SU-DHL-6 (cell line): ENCODE data around the gene ADAM12.

Source experiments
- H2AFZ ChIP-seq: fragments of 200-600 bp; sonication (generic); 2 replicates; pipeline ENCODE4 v1.6.1; 2014; ENCODE audit warnings: low read depth, mild to moderate bottlenecking, moderate library complexity, mixed read lengths, antibody characterized with exemption, low read length; ENCODE audit not compliant: severe bottlenecking
- H3F3A ChIP-seq: fragments of 200-600 bp; shearing (Covaris generic); 2 replicates; pipeline ENCODE4 v1.6.0; 2016; ENCODE audit warnings: antibody characterized with exemption, mild to moderate bottlenecking; ENCODE audit not compliant: insufficient read depth
- H3K27ac ChIP-seq: fragments of 200-600 bp; sonication (generic); 2 replicates; pipeline ENCODE4 v1.5.1; 2016; ENCODE audit warnings: low read depth, mild to moderate bottlenecking, low read length, moderate library complexity, mixed read lengths
- H3K27me3 ChIP-seq: fragments of 200-600 bp; sonication (generic), shearing (Covaris generic); 2 replicates; pipeline ENCODE4 v1.6.0; 2014; ENCODE audit warnings: mild to moderate bottlenecking, low read length
- H3K36me3 ChIP-seq: fragments of 200-600 bp; sonication (generic); 2 replicates; pipeline ENCODE4 v1.6.1; 2014; ENCODE audit warnings: mild to moderate bottlenecking, low read length, mixed read lengths
- H3K4me2 ChIP-seq: fragments of 300-600, 200-600 bp; shearing (Covaris generic), sonication (generic); 2 replicates; pipeline ENCODE4 v1.6.0; 2014; ENCODE audit warnings: low read length, low read depth, mild to moderate bottlenecking; ENCODE audit not compliant: poor library complexity, severe bottlenecking
- H3K4me3 ChIP-seq: fragments of 200-600 bp; sonication (generic); 2 replicates; pipeline ENCODE4 v1.5.1; 2014; ENCODE audit warnings: antibody characterized with exemption, low read length, mild to moderate bottlenecking, mixed read lengths; ENCODE audit not compliant: insufficient read depth, poor library complexity, severe bottlenecking
- H3K79me2 ChIP-seq: fragments of 200-600 bp; sonication (generic); 2 replicates; pipeline ENCODE4 v1.6.1; 2014; ENCODE audit warnings: mild to moderate bottlenecking, low read length, moderate library complexity; ENCODE audit not compliant: insufficient read depth
- H3K9ac ChIP-seq: fragments of 200-600 bp; sonication (generic); 2 replicates; pipeline ENCODE4 v1.7.0; 2014; ENCODE audit warnings: mild to moderate bottlenecking, low read length
- H3K9me2 ChIP-seq: fragments of 200-600 bp; sonication (generic); replicated peaks from 2 replicates; pipeline ENCODE4 v1.6.1; 2014; ENCODE audit warnings: low read length; ENCODE audit not compliant: insufficient read depth
- H3K9me3 ChIP-seq: fragments of 200-600 bp; sonication (generic); 2 replicates; pipeline ENCODE4 v1.6.1; 2014; ENCODE audit warnings: low read length, mixed read lengths; ENCODE audit not compliant: insufficient read depth
- H4K20me1 ChIP-seq: fragments of 200-600 bp; sonication (generic); 2 replicates; pipeline ENCODE4 v1.6.1; 2014; ENCODE audit warnings: low read depth, mild to moderate bottlenecking, antibody characterized with exemption, low read length, moderate library complexity, mixed read lengths
- EZH2phosphoT487 ChIP-seq: fragments of 200-600 bp; sonication (generic), shearing (Covaris generic); conservative IDR thresholded peaks from 2 replicates; pipeline ENCODE4 v1.6.1; 2018; ENCODE audit warnings: mild to moderate bottlenecking, antibody characterized with exemption, low read length, moderate library complexity, mixed read lengths
- TF ChIP-seq, protein P1 (sequence below): fragments of 200-600 bp; sonication (generic); IDR thresholded peaks from one replicate; pipeline ENCODE4 v1.5.1; 2017; ENCODE audit warnings: antibody characterized with exemption, mild to moderate bottlenecking, low read length, moderate library complexity; ENCODE audit not compliant: insufficient read depth, poor library complexity, severe bottlenecking

The ADAM12 gene

DNA sequence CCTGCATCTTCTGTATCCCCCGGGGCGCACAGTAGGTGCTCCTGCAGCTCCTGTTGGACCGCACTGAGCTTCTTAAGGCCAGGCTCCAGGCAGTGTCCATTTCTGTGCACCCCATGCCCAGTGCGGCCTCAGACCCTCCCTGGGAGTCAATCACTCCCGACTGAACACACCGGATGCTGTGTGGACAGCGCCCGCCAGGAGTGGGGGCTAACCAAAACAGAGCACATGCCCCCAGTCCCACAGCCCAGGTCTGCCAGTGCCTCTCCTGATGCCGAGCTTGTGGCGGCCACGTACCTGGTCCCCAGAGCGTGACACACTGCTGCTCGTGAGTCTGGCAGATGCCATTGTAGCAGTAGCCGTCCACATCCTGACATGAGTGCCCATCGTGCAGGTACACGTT, 323.8 kb downstream of the ADAM12 start:
- Histone ChIP-seq H3K4me2 (no peak overlapping the region), H3K9me2 (no peaks in the 10 kb centered on the region), H3K27ac (no peak overlapping the region), H3K9ac (no peak overlapping the region), H4K20me1 (no peaks in the 10 kb centered on the region), H3F3A (no peaks in the 10 kb centered on the region), H3K4me3 (no peak overlapping the region), H3K27me3 (no peaks in the 10 kb centered on the region), H3K79me2 (no peaks in the 10 kb centered on the region), H3K36me3 (no peaks in the 10 kb centered on the region), H2AFZ (no peak overlapping the region), H3K9me3 (no peaks in the 10 kb centered on the region)
- TF ChIP-seq, protein P1, sequence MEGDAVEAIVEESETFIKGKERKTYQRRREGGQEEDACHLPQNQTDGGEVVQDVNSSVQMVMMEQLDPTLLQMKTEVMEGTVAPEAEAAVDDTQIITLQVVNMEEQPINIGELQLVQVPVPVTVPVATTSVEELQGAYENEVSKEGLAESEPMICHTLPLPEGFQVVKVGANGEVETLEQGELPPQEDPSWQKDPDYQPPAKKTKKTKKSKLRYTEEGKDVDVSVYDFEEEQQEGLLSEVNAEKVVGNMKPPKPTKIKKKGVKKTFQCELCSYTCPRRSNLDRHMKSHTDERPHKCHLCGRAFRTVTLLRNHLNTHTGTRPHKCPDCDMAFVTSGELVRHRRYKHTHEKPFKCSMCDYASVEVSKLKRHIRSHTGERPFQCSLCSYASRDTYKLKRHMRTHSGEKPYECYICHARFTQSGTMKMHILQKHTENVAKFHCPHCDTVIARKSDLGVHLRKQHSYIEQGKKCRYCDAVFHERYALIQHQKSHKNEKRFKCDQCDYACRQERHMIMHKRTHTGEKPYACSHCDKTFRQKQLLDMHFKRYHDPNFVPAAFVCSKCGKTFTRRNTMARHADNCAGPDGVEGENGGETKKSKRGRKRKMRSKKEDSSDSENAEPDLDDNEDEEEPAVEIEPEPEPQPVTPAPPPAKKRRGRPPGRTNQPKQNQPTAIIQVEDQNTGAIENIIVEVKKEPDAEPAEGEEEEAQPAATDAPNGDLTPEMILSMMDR: no peak
- TF ChIP-seq EZH2phosphoT487: no peak

DNA sequence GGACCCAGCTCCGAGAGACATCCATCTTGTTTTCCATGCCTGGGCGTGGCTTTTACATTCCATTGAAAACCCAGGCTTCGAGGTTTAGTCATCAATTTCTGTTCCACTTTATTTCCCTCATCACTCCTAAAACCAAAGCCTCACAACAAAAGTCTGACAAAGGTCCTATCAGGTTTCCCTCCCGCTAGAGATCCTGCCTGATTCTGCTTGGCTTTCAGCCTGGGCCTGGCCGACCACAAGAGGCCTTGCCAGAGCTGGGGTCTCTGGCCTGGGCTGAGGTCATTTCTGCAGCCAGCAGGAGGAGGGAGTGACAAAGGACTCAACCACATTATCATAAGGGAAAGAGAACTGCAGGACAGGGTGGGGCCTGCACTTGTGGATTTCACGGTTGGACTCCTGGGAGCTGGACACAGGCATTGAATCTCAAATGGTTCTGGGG, 324.9 kb downstream of the ADAM12 start:
- H3K9ac ChIP-seq: no peak overlapping the region
- no peak overlapping the region for H3K4me3 ChIP-seq
- H3K27me3 ChIP-seq: no peaks in the 10 kb centered on the region
- no peaks in the 10 kb centered on the region for H3K9me2 ChIP-seq
- no peaks in the 10 kb centered on the region for H4K20me1 ChIP-seq
- no peaks in the 10 kb centered on the region for H3K36me3 ChIP-seq
- no peak overlapping the region for H3K27ac ChIP-seq
- H3K9me3 ChIP-seq: no peaks in the 10 kb centered on the region
- no peak overlapping the region for H3K4me2 ChIP-seq
- TF ChIP-seq, protein P1: no peak
- no peak for TF ChIP-seq EZH2phosphoT487
- no peaks in the 10 kb centered on the region for H3K79me2 ChIP-seq
- H3F3A ChIP-seq: no peaks in the 10 kb centered on the region
- H2AFZ ChIP-seq: no peak overlapping the region

DNA sequence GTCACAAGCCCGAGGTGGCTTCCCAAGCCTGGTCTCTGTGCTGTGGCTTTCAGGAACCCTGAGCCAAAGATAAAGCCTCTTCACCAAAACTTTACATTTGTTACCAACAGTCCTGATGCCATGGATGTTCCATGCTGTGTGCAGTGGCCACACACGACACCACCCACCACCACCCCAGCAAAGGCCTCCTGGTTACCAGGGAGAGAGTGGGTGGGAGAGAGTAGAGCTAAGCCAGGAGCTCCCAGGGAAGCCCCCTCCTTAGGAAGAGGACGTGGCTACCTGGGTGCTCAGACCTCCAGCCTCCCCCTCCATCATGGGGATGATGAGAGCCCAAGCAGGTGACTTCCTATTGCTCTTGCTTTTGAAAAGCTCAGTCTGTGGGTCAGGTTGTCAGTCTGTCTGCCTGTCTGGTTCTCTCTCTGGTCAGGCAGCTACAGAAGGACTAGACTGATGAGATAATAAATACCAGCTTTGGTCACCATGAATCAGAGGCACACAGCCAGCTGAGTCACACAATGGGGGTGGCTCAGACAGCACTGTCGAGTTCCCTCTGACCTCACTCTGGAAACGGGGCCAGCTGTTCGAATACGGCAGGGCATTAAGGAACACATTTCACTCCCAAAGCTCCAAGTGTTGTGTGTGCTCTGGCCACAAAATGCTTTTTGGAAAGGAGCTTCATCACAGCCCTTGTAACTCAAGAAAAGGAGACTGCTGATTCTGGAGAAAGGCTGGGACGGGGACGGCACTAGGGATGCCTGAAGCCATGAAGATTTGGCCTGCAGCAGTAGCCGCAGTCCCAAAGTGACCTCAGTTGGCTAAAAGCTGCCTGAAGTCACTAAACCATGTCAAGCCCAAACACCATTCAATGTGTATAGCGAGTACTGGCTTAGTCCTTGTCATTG, 325.9 kb downstream of the ADAM12 start:
- H3K27me3 ChIP-seq: no peaks in the 10 kb centered on the region
- H3K9ac ChIP-seq: no peak overlapping the region
- no peak overlapping the region for H3K27ac ChIP-seq
- no peaks in the 10 kb centered on the region for H3K9me2 ChIP-seq
- H3K4me2 ChIP-seq: no peak overlapping the region
- no peaks in the 10 kb centered on the region for H4K20me1 ChIP-seq
- no peak overlapping the region for H3K4me3 ChIP-seq
- no peaks in the 10 kb centered on the region for H3K36me3 ChIP-seq
- H3F3A ChIP-seq: no peaks in the 10 kb centered on the region
- no peak overlapping the region for H2AFZ ChIP-seq
- TF ChIP-seq EZH2phosphoT487: no peak
- TF ChIP-seq, protein P1: no peak
- no peaks in the 10 kb centered on the region for H3K9me3 ChIP-seq
- no peaks in the 10 kb centered on the region for H3K79me2 ChIP-seq
